ENCODE measurements around the gene CYSLTR2.

CYSLTR2 gene, protein sequence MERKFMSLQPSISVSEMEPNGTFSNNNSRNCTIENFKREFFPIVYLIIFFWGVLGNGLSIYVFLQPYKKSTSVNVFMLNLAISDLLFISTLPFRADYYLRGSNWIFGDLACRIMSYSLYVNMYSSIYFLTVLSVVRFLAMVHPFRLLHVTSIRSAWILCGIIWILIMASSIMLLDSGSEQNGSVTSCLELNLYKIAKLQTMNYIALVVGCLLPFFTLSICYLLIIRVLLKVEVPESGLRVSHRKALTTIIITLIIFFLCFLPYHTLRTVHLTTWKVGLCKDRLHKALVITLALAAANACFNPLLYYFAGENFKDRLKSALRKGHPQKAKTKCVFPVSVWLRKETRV

DNA sequence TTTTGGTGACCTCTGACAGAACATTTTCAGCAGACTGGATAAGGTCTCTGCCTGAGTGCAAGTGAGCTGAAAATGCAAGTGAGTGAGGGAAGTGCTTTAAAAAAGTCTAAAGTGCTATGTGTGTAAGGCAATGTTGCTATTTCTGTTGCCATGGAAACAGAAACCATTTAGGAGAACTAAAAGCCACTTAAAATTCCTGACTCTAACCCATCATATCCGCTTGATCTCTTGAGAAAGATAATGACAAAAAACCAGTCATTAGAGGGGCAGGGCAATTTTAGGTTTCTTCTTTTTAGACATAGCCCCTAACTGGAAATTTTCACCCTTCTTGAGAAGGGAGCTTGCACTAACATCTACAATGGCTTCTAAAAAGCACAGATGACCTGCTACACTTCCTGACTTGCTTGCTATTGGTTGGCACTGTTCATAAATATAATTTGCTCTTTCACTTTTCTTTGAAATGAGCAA is at the start of gene CYSLTR2:
TSS of gene CYSLTR2 (plus strand) at position 458 of the 468 bp plus-strand sequence. CDS start 52,889 bp downstream, outside the sequence.
- peak; percentile 46 for DNase-seq (ENCODE audit: low spot score)

DNA sequence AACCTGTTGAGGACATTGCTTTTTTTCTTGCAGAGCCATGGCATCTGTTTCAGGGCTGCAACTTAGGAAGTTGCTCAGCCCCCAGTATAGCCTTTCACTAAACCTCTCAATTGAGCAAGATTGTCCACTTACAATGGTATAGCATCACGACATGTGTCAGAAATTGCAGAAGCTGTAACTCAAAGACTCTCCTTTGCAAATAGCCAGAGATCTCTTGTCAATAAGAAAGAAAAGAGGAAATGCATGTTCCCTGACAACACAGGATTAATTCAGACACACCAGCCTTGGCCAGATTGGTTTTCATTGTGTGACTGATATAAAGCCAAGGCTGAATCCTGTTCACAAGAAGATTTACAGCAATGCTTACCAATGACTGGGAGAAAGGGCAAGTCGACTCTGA is 38.7 kb upstream of the CYSLTR2 start:
- no peak for DNase-seq (ENCODE audit: low spot score)

DNA sequence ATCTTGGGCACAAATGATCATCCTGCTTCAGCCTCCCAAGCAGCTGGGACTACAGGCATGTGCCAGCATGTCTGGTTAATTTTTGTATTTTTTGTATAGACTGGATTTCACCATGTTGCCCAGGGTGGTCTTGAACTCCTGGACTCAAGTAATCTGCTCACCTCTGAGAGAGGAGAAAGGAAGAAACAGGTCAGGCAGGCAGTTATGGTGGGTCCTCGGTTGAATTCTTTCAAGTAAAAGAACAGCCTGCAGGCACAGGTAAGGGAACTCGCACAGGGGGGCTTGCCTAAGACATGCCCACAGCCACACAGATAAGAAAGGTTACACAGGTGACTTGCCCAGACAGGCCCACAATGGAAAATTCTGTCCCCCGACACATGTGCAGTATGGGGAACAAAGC is 34.8 kb upstream of the CYSLTR2 start:
- DNase-seq (ENCODE audit: low spot score) = no peak

DNA sequence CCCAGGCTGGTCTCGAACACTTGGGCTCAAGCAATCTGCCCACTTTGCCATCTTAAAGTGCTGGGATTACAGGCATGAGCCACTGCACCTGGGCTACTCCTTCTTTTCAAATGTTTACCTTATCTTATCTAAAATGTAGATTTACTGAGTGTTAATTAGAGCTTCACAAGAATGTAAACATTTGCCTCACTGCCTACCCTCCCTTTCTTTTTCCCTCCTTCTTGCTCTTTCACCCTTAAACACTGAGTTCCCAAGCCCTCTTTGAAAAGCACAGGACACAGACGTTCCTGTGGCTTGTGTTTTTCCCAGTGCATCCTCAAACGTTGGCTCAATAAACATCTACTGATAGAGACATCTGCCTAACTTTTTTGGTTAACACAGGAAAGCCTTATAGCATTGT is 32.7 kb upstream of the CYSLTR2 start:
- DNase-seq (ENCODE audit: low spot score) = no peak

DNA sequence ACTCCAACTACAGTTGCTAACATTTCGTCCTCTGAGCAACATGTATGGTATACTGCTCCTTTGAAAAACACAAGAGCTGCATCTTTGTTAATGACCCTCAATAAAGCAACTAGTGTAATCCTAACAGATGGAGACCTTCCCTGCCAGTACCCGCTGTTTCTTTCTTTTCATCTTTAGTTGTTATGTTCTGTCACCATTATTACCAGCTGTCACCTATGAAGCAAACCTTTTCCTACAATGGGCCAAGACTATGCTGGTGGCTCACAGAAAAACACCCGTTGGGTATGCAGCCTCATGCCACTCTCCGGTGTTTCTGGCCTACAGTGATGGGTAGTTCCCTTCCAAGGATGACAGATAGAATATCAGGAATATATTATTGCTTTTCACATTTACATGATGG is 29.7 kb upstream of the CYSLTR2 start:
- no peak for DNase-seq (ENCODE audit: low spot score)

DNA sequence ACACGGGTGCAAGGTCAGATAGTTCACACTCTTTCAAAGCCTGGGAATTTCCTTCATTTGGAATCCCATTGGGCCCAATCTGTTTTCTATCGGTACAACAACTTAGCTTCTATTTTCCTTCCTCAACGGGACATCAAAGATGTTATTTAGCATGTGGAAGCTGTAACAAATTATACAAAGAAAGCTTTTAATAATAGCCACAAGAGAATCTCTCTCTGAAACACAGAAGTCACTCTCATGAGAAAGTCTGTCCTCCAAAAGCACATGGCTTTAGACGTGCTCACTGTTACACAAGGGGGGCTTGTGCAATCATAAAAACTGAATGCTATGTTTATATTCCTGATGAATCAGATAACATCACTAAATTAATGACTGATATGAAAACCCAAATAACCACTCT is 28.9 kb upstream of the CYSLTR2 start:
- peak; percentile 32 for DNase-seq (ENCODE audit: low spot score)

DNA sequence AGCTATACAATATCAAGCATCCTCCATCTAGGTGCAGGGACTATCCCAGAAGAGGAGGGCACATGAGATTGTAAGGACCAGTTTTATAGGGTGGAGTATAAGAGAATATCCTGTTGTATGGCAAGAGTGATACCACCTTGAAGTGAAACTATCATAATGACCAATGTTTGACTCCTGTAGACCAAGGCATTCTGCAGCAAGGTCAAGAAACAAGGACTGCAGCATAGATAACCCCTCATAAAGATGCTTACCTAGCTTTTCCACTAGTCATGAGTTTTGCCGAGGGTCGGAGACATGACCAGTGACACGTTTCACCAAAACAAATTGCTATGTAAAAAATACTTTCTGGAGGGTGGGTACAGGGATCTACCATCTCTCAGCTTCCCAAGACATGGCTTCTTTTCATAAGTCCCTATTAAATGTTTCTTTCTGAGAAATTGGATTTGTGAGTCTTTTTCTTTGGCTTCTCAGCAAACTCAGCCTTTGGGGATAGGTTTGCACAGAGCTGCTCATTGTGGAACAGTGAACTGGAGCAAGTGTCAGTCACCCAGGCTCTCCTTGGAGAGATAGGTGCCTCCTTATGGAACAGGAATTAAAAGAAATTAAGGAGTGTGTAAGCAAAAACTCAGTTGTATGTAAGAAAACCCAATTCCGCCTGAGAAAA is 28.2 kb upstream of the CYSLTR2 start:
- DNase-seq (ENCODE audit: low spot score) = no peak

DNA sequence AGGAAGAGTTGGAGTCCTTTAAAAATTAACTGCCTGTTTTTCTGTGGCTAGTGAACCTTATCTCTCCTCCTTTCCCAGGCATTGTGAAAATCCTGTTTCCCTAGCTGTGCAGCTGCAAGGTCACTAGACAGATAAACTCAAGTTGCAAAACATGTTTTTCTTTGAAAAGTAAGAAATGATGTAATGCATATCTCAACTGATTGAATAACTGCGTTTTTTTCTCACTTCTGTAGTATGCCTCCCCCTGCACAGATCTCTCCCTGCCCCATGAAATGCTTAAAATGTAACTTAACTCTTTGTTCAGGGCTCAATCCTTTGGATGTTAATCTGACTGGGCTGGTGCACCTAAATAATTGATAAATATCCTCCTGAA is 27.7 kb upstream of the CYSLTR2 start:
- DNase-seq (ENCODE audit: low spot score) = no peak

DNA sequence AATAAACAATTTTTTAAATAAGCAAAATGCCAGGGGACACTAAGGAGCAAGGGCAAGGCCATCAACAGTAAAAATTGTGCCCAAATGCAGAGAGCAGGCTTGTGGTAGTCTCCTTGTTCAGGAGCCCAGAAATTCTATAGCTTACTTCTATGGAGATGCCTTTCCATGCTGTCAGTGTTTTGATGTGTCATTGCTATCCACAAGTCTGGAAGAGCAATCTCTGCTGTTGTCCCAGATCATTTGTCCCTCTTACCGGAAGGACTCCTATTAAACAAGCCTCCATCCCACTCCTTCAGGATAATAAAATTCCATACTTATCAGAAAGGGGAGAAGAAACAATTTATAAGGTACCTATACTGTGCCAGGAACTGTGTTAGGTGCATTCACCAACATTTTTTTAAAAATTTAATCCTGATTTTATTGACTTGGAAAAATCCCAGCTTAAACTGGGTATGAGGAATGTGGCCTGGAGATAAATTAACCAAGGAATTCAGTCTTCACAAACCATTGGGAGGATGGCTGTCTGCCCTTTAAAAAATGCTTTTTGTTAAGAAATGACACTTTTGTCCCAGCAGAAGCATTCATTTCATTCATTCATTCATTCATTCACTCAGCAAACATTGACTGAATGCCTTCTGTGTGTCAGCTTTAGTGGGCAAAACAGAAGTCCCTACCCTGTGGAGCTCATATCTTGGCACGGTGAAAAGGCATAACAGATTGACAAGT is 26.8 kb upstream of the CYSLTR2 start:
- DNase-seq (ENCODE audit: low spot score) = no peak

DNA sequence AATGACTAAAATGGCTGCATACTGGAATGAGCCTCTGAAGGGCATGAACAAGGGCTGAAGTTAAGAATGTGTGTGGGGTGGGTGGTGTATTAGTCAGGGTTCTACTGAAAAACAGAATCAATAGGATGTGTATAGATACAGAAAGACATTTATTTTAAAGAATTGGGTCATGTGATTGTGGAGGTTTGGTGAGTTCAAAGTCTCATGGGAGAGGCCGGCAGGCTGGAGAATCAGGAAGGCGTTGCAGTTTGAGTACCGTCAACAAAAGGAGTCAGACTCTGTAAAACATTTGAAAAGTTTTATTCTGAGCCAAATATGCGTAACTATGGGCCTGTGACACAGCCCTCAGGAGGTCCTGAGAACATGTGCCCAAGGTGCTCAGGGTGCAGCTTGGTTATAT is 24.5 kb upstream of the CYSLTR2 start:
- no peak for DNase-seq (ENCODE audit: low spot score)

DNA sequence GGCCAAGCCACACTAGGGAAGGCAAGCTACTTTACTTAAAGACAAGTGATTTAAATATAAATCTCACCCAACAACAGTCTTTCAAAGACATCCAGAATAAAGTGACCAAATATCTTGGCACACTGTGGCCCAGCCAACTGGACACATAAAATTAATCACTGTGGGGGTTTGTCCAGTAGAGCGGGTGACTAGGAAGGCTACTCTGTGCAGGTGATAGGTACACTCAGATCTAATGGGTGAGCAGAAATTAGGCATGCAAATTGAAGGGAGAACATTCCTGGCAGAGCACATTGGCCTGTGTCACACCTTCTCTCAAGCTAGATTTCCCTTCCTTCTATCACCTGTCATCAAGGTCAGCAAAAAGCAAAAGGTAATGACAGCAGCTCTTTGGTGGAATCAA is 23.4 kb upstream of the CYSLTR2 start:
- no peak for DNase-seq (ENCODE audit: low spot score)

DNA sequence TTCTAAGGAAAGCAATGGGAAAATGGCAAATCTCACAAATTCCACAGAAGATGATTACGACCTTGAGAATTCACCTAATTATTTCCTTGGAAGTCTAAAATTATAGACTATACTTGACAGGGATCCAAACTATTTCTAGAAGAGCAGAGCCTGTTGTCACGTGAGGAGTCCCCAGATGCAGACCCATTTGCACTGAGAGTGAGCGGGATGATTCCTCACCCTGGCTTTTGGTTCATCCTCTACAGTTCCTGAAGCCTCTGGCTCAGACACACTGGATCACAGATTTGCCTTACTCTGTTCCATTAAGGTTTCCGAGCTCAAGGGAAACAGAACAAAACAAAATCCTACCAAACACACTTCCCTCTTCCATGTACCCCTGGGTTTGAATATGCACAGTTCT is 23.0 kb upstream of the CYSLTR2 start:
- no peak for DNase-seq (ENCODE audit: low spot score)

DNA sequence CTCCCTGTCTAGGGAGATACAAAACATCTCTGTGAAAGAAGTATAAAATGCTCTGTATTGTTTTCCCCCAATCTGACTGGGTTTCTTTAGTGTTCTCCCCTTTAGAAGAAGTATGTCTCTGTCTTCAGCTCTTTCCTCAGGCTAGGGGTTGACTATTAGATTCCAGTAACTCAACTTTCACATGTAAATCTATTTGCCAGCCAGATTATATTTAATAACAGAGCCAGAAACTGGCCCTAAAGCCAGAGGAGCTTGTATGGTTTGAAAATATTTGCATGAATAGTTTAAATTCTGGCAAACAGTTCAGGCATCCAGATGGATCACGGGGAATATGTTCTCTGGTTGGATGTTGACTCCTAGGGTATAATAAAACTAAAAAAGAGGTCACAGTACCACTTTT is 22.3 kb upstream of the CYSLTR2 start:
- no peak for DNase-seq (ENCODE audit: low spot score)

DNA sequence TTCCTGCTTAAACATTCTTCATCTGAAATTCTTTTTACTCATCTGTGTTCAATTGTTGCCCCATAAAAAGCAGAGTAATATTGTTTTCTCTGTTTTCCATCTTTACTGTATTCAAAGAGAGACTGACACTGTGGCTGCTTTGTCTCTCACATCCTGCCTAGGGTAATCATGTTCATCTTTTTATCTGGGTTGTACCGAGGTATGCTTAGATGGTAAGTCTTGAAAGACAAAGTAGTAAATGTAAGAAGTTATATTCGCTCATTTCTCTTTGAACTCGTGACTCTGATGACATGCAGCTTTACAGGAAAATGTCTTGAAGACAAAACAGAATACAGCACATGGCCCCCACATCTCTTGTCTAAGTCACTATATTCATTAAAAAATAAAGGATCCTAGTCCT is 20.0 kb upstream of the CYSLTR2 start:
- no peak for DNase-seq (ENCODE audit: low spot score)

DNA sequence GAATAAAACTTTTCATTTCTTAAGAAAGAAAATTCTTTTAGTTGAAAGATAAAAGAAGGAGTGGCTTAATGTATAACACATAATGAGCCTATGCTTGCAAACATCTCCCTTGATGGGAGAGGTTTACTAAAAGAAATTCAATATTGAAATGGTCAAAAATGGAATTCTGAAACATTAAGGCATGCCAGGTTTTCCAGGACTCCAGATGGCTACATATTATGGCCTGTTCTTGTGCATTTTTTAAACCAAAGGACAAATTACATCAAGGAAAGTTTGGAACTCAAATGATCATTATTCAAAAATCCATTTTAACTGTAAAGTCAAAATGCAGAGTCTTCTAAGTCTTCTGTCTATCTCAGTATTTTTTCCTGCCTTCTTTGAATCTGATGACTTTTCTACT is 19.1 kb upstream of the CYSLTR2 start:
- no peak for DNase-seq (ENCODE audit: low spot score)

DNA sequence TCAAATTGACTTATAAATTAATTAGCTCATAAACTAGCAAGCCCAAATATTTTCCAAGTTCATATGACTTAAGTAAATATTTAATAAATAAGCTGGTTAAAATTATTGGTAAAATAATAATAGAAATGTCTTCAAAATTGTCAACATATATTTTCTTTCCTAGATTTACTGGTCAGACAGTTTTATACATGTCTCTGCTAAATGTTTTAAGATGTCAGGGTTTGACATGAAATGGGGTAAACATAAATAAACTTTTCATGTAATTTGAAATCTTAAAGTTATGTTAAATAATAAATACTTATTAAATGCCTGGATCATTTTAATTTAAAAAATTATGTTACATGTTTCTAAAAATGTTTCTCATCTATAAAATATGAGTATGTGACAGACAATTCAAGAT is 18.3 kb upstream of the CYSLTR2 start:
- DNase-seq (ENCODE audit: low spot score) = no peak

DNA sequence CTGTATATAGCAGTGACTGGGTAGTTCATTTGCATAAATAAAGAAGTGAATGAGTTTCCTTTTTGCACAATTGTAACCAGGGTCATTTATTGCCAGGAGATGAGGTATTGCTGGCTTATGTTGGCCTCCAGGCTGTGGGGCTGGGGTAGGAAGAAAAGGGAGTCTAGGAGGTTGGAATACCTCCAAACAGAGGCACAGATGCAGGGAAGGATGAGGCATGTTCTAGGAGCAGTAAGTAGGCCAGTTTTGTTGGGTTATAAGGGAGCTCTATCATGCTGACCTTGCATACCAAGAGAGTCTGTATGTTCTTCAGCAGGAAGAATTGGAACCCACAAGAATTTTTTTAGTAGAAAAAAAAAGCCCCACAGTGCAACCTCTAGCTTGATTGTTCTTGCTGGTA is 17.2 kb upstream of the CYSLTR2 start:
- no peak for DNase-seq (ENCODE audit: low spot score)

DNA sequence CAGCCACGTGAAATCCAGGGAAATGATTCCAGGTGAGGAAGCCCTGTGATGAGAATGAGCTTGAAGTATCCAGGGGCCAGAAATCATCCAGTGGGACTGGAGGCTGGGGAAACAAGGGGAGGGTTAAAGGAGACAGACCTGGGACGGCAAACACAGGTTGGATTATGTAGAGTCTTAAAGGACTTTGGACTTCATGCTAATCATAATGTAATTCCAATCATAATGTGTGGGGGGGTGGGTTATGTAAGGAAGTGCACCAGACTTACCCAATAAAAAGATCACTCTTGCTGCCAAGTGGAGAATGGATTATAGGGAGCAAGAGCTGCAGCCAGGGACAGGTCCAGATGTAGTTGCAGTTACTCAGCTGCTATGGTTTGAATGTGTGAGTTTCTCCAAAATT is 16.1 kb upstream of the CYSLTR2 start:
- DNase-seq (ENCODE audit: low spot score) = no peak

DNA sequence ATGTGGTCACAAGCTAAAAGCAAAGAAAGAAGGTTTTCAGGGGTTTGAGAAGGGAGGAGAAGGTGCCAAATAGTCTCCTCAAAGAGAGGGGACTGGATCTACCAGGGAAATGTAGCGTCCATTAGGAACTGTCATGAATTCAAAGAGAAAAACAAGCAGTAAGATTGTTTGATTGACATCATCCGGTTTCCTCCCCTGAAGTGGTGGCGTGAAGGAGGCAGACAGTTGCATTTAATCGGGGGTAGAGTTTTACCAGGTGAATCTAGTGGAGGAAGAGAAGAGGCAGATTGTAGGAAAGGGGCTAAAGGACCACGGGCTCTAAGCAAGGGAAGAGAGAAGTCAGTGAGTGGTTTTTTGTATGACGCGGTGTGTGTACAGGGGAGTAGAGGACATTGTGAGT is 13.0 kb upstream of the CYSLTR2 start:
- DNase-seq (ENCODE audit: low spot score) = no peak

DNA sequence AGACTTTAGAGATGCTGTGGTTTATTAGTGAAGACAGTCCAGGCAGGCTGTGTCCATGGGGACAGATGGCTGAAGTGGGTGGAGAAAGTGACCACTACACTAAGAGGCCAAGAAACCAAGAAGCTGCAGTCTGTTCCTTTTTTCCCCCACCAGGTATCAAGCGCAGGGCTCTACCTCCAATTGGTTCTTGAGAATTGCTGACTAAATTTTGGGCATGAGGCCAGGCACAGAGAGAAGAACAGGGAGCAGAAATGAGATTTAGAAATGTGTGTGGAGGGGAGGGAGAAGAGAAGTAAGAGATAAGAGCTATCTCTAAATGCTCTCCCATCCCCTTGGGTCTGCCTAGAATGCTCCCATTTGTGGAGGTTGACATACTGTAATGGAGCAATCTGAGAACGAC is 12.3 kb upstream of the CYSLTR2 start:
- DNase-seq (ENCODE audit: low spot score) = no peak

DNA sequence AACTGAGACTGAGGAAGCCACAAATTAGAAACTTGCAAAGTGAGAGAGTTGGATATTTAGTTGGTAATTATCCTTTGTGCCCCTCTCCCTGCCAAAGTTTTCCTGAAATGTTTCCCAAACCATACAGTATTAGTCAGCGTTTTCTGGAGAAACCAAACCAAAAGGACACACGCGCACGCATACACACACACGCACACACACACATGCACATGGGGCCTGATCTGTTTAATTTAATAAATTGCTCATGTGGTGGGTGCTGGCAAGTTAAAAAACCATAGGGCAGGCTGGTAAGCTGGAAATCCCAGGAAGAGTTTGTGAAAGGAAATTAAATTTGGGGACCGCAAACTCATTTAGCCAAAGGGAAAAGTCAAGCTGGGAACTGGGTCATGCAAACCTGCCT is 11.7 kb upstream of the CYSLTR2 start:
- no peak for DNase-seq (ENCODE audit: low spot score)

DNA sequence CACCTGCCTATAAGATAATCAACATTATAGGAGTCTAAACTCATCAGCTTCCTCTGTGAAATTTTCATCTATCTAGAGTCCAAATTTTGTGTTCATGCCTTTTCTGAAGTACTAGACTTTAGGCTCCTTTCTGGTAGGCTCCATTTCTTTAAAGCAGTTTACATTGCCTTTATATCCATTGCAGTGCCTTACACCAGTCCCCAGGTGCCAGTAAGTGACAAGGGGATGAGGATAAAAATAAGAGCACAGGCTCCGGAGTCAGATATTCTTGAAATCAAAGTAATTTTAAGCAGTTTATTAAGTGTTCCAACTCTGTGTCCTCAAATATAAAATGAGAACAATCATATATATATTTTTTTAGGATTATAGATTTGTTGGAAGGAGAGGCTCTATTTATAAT is 10.6 kb upstream of the CYSLTR2 start:
- DNase-seq (ENCODE audit: low spot score) = no peak

DNA sequence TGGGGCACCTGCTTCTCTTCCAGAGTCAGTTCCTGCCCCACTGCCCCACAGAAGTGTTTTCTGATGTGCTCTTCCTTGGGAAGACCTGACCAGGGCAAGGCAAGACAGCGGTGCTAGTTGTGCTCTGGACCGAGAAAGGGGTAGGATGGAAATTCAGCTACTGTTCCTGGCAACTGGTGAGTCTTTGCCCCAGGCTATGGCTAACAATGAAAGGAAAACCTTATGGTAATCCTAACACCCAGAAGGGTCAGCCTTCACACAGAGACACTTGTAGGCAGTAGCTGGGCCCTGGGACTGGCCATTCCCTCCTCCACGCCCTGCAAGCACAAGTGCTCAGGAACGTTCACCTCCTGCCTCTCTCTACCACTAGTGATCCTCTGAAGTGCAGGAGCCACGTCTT is 9.6 kb upstream of the CYSLTR2 start:
- no peak for DNase-seq (ENCODE audit: low spot score)
